Keratinocyte (primary cell): ENCODE results near the gene NAT9. TPM values are rescaled to one million over a fixed set of nuclear protein-coding genes. Genes with fewer than 3 reads are reported as not detected.

Experiments
- DNase-seq: peaks from one replicate; pipeline ENCODE4 v3.0.0-alpha.2; 2011; ENCODE audit warnings: low read depth, missing footprints, low spot score
- FAIRE-seq: peaks from 2 replicates; lab custom pipeline; 2011; peaks lifted over from hg19 to GRCh38; lab: Jason Lieb, UNC
- H2AFZ ChIP-seq: 2 replicates; pipeline ENCODE4 v1.6.0; 2012; ENCODE audit warnings: low read length, control low read depth, inconsistent platforms; ENCODE audit not compliant: control insufficient read depth
- H3K27ac ChIP-seq: 2 replicates; pipeline ENCODE4 v1.5.1; 2011; ENCODE audit warnings: low read length; ENCODE audit not compliant: control insufficient read depth, insufficient read depth
- H3K27me3 ChIP-seq: 3 replicates; pipeline ENCODE4 v1.6.0; 2011; ENCODE audit warnings: low read length; ENCODE audit not compliant: control insufficient read depth, insufficient read depth; ENCODE audit errors: extremely low read depth
- H3K36me3 ChIP-seq, 2 experiments: 2 replicates in 1 of 2; 3 replicates in 1 of 2; pipeline ENCODE4 v1.5.1; 2011; ENCODE audit warnings: low read length in 2 of 2, mild to moderate bottlenecking in 1 of 2; ENCODE audit not compliant: control insufficient read depth in 2 of 2, insufficient read depth in 2 of 2; ENCODE audit errors: extremely low read depth in 1 of 2
- H3K4me1 ChIP-seq: 3 replicates; pipeline ENCODE4 v1.5.1; 2011; ENCODE audit warnings: low read length; ENCODE audit not compliant: control insufficient read depth, insufficient read depth; ENCODE audit errors: extremely low read depth
- H3K4me2 ChIP-seq: 3 replicates; pipeline ENCODE4 v1.6.0; 2011; ENCODE audit warnings: low read depth, low read length; ENCODE audit not compliant: control insufficient read depth, insufficient read depth; ENCODE audit errors: extremely low read depth
- H3K4me3 ChIP-seq, 3 experiments: fragments of 200-600 bp in 1 of 3; sonication (generic) in 1 of 3; 2 replicates in 2 of 3; 3 replicates in 1 of 3; pipeline ENCODE4 v1.5.1; 2011 to 2016; ENCODE audit warnings: low read length in 3 of 3, mild to moderate bottlenecking in 3 of 3, control low read depth in 2 of 3, inconsistent platforms in 1 of 3, low read depth in 1 of 3, mixed read lengths in 1 of 3, mixed run types in 1 of 3, moderate library complexity in 1 of 3; ENCODE audit not compliant: control insufficient read depth in 2 of 3, insufficient read depth in 2 of 3; ENCODE audit errors: extremely low read depth in 1 of 3
- H3K79me2 ChIP-seq: 2 replicates; pipeline ENCODE4 v1.6.0; 2012; ENCODE audit warnings: low read length; ENCODE audit not compliant: control insufficient read depth, insufficient read depth
- H3K9ac ChIP-seq: 3 replicates; pipeline ENCODE4 v1.6.0; 2011; ENCODE audit warnings: low read length; ENCODE audit not compliant: control insufficient read depth, insufficient read depth; ENCODE audit errors: extremely low read depth
- H3K9me1 ChIP-seq: 3 replicates; pipeline ENCODE4 v1.6.0; 2011; ENCODE audit warnings: low read length; ENCODE audit not compliant: control insufficient read depth, insufficient read depth; ENCODE audit errors: extremely low read depth
- H3K9me3 ChIP-seq: 2 replicates; pipeline ENCODE4 v1.5.1; 2012; ENCODE audit warnings: low read depth, low read length; ENCODE audit not compliant: control insufficient read depth
- H4K20me1 ChIP-seq: 3 replicates; pipeline ENCODE4 v1.6.0; 2011; ENCODE audit warnings: low read length; ENCODE audit not compliant: control insufficient read depth, insufficient read depth; ENCODE audit errors: extremely low read depth
- EZH2 ChIP-seq: IDR thresholded peaks from one replicate; pipeline ENCODE4 v1.6.1; 2012; ENCODE audit warnings: inconsistent platforms, mild to moderate bottlenecking, low read length, moderate library complexity
- dilution Hi-C: fragments of 300-500 bp; cut with MboI; formaldehyde crosslinking; loops from one replicate; pipeline ENCODE4 v1.7.0; 2020; ENCODE audit warnings: low sequenced_read_pairs; ENCODE audit not compliant: extremely low pct_ligation_motif_present
- polyA plus RNA-seq, 5 experiments: library from polyadenylated mRNA; depleted of rRNA in 3 of 5; stranded (reverse) in 3 of 5; stranded (forward) in 1 of 5; unstranded in 1 of 5; fragments of >200 nt; gene quantifications; 1 replicate in 1 of 5; 2 replicates in 3 of 5; 3 replicates in 1 of 5; pipeline versions ENCODE4 v1.2.1 to v1.2.3, GENCODE V29; 2011 to 2012; ENCODE audit warnings: missing spikeins in 2 of 5, low read depth in 1 of 5, low replicate concordance in 1 of 5
- TF ChIP-seq, protein P1 (sequence below), 3 experiments: IDR thresholded peaks in 1 of 3; conservative IDR thresholded peaks in 1 of 3; optimal IDR thresholded peaks in 1 of 3; 2 replicates in 2 of 3; 3 replicates in 1 of 3; pipeline versions ENCODE3 to v1.5.1; 2011; ENCODE audit warnings: low read length in 3 of 3, mild to moderate bottlenecking in 3 of 3, moderate library complexity in 2 of 3, control low read depth in 1 of 3, inconsistent platforms in 1 of 3; ENCODE audit not compliant: insufficient read depth in 2 of 3; ENCODE audit errors: extremely low read depth in 1 of 3

The NAT9 gene
- polyA plus RNA-seq, 1 donor (not counting 4 experiments of a cell fraction or from before 2014, with no cell fraction given), result 34.6 TPM

DNA sequence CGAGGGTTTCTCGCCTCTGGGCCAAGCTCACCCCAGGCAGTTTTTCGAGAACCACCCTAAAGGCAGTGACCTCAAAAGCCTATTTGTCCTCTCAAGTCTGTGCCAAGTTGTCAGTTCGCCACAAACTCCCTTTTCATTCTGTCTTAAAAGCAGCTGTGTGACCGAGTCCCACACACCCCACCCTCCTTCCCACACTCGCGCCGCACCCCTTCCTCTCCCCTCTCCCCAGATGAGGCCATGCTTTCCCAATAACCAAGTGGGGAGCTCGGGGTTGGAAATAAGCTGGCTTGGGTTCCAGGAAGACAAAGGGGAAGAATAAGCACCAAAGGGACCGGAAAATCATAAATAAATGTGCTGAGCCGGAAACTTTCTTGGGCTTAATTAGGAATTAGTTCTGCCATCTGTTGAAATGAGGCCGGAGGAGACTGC, 46.8 kb upstream of the NAT9 start:
- H2AFZ ChIP-seq, result no peak overlapping the region
- H4K20me1 ChIP-seq, result no peaks in the 10 kb centered on the region
- no peak overlapping the region for H3K9ac ChIP-seq
- FAIRE-seq (no peak), DNase-seq (no peak)
- H3K4me1 ChIP-seq, result no peaks in the 10 kb centered on the region
- H3K27me3 ChIP-seq, result no peaks in the 10 kb centered on the region
- no peak overlapping the region for H3K27ac ChIP-seq
- H3K9me1 ChIP-seq, result no peaks in the 10 kb centered on the region
- H3K36me3 ChIP-seq, result peaks cover 10 to 15% of the 10 kb centered on the region in 2 experiments
- H3K9me3 ChIP-seq, result no peaks in the 10 kb centered on the region
- H3K79me2 ChIP-seq, result no peaks in the 10 kb centered on the region
- TF ChIP-seq, protein P1, sequence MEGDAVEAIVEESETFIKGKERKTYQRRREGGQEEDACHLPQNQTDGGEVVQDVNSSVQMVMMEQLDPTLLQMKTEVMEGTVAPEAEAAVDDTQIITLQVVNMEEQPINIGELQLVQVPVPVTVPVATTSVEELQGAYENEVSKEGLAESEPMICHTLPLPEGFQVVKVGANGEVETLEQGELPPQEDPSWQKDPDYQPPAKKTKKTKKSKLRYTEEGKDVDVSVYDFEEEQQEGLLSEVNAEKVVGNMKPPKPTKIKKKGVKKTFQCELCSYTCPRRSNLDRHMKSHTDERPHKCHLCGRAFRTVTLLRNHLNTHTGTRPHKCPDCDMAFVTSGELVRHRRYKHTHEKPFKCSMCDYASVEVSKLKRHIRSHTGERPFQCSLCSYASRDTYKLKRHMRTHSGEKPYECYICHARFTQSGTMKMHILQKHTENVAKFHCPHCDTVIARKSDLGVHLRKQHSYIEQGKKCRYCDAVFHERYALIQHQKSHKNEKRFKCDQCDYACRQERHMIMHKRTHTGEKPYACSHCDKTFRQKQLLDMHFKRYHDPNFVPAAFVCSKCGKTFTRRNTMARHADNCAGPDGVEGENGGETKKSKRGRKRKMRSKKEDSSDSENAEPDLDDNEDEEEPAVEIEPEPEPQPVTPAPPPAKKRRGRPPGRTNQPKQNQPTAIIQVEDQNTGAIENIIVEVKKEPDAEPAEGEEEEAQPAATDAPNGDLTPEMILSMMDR (optimal IDR thresholded peaks at IDR 0.05 in 1 of 3, IDR thresholded peaks at IDR 0.05 in 1 of 3, conservative IDR thresholded peaks at IDR 0.05 in 1 of 3; ENCODE audit: extremely low read depth in 1 of 3, insufficient read depth in 2 of 3, low read length in 3 of 3), result no peak
- no peak for TF ChIP-seq EZH2
- dilution Hi-C loops, result no loop called here
- no peak overlapping the region for H3K4me2 ChIP-seq
- no peak overlapping the region for H3K4me3 ChIP-seq

DNA sequence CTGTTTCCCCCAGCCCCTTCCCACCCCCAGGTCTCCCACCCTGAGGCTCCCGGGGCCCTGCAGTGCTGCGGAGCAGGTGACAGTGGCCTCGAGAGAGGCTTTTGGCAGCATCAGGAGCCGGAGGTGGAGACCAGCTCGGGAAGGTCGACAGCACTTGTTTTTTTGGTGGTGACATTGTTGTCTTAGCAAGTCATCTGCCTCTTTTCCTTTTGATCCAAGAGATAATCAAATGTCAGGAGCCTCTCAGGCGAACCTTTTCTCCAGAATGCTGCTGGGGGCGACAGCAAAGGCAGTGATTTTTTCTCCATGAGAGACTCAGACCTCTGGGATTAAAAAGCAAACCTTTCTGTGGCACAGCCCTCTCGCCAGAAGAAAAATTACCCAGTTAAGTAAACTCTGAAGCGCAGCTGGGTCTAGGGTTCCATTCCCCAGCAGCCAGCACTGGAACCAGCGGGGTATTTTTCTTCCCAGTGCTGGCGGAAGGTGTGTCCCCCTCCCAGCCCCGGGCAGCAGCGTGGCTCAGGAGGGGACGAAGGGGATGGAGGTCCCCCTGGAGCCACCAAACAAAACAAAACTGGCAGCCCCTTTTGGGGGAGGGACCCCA, 46.3 kb upstream of the NAT9 start:
- DNase-seq (no peak), FAIRE-seq (no peak)
- Histone ChIP-seq H3K4me3 (no peak overlapping the region), H4K20me1 (no peaks in the 10 kb centered on the region), H3K27me3 (no peaks in the 10 kb centered on the region), H3K4me1 (no peaks in the 10 kb centered on the region), H3K79me2 (no peaks in the 10 kb centered on the region), H2AFZ (no peak overlapping the region), H3K36me3 (peaks cover 10 to 15% of the 10 kb centered on the region in 2 experiments), H3K9me3 (no peaks in the 10 kb centered on the region), H3K9me1 (no peaks in the 10 kb centered on the region), H3K9ac (no peak overlapping the region), H3K4me2 (no peak overlapping the region), H3K27ac (no peak overlapping the region)
- TF ChIP-seq, protein P1 (optimal IDR thresholded peaks at IDR 0.05 in 1 of 3, IDR thresholded peaks at IDR 0.05 in 1 of 3, conservative IDR thresholded peaks at IDR 0.05 in 1 of 3; ENCODE audit: extremely low read depth in 1 of 3, insufficient read depth in 2 of 3, low read length in 3 of 3), result no peak
- no peak for TF ChIP-seq EZH2
- dilution Hi-C loops, result no loop called here
